Neural progenitor cell (in vitro differentiated cells): Measurements from ENCODE around the gene VAV3.

Experiments used
- CTCF ChIP-seq: fragments of 200-600 bp; sonication (generic); IDR thresholded peaks from 2 replicates; pipeline ENCODE4 v1.5.1; 2017; ENCODE audit warnings: antibody characterized with exemption, mild to moderate bottlenecking
- EZH2 ChIP-seq: fragments of 200-600 bp; sonication (generic); IDR thresholded peaks from 2 replicates; pipeline ENCODE4 v1.6.1; 2017; ENCODE audit warnings: antibody characterized with exemption, mild to moderate bottlenecking, moderate library complexity
- EZH2phosphoT487 ChIP-seq: fragments of 200-600 bp; sonication (generic); IDR thresholded peaks from 2 replicates; pipeline ENCODE4 v1.6.1; 2017; ENCODE audit warnings: antibody characterized with exemption

GRCh38 chr1:107795441-107795840, 169.5 kb downstream of the VAV3 start:
- TF ChIP-seq CTCF (no peak), EZH2 (no peak), EZH2phosphoT487 (no peak)
